ENCODE data around the gene ZNF524. TPM values are rescaled to one million over a fixed set of nuclear protein-coding genes. Genes with fewer than 3 reads are reported as not detected.

The ZNF524 gene
- total and polyA plus RNA-seq, 2 experiments from 2014 or later, result 17.8 to 18.2 TPM

DNA sequence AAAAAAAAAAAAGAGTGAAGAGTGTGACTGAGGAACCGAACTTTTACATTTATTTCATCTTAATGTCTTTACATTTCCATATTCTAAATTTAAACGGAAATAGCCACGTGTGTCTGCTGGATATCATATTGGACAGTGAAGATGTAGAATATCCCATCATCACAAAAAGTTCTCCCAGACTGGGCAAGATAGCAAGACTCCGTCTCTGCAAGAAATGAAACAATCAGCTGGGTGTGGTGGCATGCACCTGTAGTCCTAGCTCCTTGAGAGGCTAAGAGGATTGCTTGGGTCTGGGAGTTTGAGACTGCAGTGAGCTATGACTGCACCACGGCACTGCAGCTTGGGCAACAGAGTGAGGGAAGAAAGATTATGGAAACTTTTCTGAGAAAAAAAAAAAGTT is 23.3 kb upstream of the ZNF524 start:
- 90 to 94% methylated on average over 5 of the region's 5 CpGs for WGBS, 2 experiments (ENCODE audit: low coverage in 1 of 2, low lambda C conversion rate in 2 of 2, missing lambda C conversion rate in 2 of 2)

DNA sequence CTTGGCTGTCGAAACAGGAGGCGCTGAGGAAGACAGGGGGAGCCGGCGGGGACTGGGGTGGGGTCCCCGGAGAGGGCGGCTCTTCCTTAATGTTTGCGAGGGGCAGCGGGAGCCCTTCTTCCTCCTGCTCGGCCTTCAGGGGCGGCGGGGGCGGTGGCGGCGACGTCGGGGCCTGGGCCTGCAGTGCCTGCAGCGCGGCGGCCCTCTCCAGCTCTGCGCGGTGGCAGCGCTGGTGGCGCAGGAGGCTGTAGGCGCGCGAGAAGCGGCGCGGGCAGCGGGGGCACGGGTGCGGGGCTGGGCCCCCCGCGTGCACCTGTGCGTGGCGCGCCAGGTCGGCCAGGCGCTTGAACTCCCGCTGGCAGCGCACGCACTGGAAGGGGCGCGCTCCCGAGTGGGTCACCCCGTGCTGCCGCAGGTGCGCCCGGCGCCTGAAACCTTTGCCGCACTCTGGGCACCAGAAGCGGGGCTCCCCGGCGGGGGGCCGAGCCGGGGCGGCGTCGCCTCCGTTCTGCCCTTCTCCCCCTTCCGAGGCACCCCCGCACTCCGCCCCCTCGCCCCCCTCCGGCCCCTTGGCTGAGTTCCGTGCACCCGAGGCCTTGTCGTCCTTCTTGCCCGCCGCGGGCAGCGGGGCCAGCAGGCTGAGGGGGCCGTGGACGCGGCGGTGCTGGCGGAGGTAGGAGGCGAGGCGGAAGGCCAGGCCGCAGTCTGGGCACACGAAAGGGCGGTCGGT is 21.9 kb upstream of the ZNF524 start:
- no peaks in the 10 kb centered on the region for H3K9me3 ChIP-seq (ENCODE audit: low read depth)
- no peak overlapping the region for H3K4me2 ChIP-seq (ENCODE audit: unreplicated experiment)
- no peaks in the 10 kb centered on the region; the same call in 1 of the 2 replicates for H3K4me1 ChIP-seq (ENCODE audit: insufficient read depth)
- H3K4me3 ChIP-seq, result no peak overlapping the region
- no peak for DNase-seq
- H3K9ac ChIP-seq, result no peak overlapping the region
- TF ChIP-seq EZH2 (IDR thresholded peaks at IDR 0.05; ENCODE audit: insufficient read depth, poor library complexity, severe bottlenecking) (no peak), EZH2phosphoT487 (IDR thresholded peaks at IDR 0.05; ENCODE audit: insufficient read depth, low read depth) (no peak)
- H3K79me2 ChIP-seq (ENCODE audit: insufficient read depth), result peaks cover 19% of the 10 kb centered on the region
- no peak overlapping the region for H3K27ac ChIP-seq
- no peak overlapping the region for H2AFZ ChIP-seq
- H3K36me3 ChIP-seq (ENCODE audit: low read depth), result no peaks in the 10 kb centered on the region
- no peaks in the 10 kb centered on the region for H3K27me3 ChIP-seq (replicated peaks; ENCODE audit: insufficient read depth)
- in situ Hi-C loops (cut with MboI), result no loop called here
- H3F3A ChIP-seq (ENCODE audit: insufficient read depth), result peaks cover 9% of the 10 kb centered on the region
- H4K20me1 ChIP-seq (ENCODE audit: insufficient read depth), result no peaks in the 10 kb centered on the region
- 95 to 98% methylated on average over 34 to 83 of the region's 83 CpGs for WGBS, 2 experiments (ENCODE audit: low coverage in 1 of 2, low lambda C conversion rate in 2 of 2, missing lambda C conversion rate in 2 of 2)
- no peaks in the 10 kb centered on the region for H3K9me2 ChIP-seq (ENCODE audit: insufficient read depth)

More for the DNA sequence above, 23.3 kb upstream of the ZNF524 start:
- no peaks in the 10 kb centered on the region for H3K9me2 ChIP-seq (ENCODE audit: insufficient read depth)
- no peaks in the 10 kb centered on the region for H3K27me3 ChIP-seq (replicated peaks; ENCODE audit: insufficient read depth)
- no peak overlapping the region for H3K4me3 ChIP-seq
- H3F3A ChIP-seq (ENCODE audit: insufficient read depth), result peaks cover 5% of the 10 kb centered on the region
- H3K27ac ChIP-seq, result no peak overlapping the region
- H3K79me2 ChIP-seq (ENCODE audit: insufficient read depth), result peaks cover 19% of the 10 kb centered on the region
- H2AFZ ChIP-seq, result no peak overlapping the region
- H3K9me3 ChIP-seq (ENCODE audit: low read depth), result no peaks in the 10 kb centered on the region
- H3K36me3 ChIP-seq (ENCODE audit: low read depth), result no peaks in the 10 kb centered on the region
- DNase-seq, result no peak
- no peak overlapping the region for H3K4me2 ChIP-seq (ENCODE audit: unreplicated experiment)
- no peak overlapping the region for H3K9ac ChIP-seq
- H4K20me1 ChIP-seq (ENCODE audit: insufficient read depth), result no peaks in the 10 kb centered on the region
- TF ChIP-seq EZH2 (IDR thresholded peaks at IDR 0.05; ENCODE audit: insufficient read depth, poor library complexity, severe bottlenecking) (no peak), EZH2phosphoT487 (IDR thresholded peaks at IDR 0.05; ENCODE audit: insufficient read depth, low read depth) (no peak)
- in situ Hi-C loops (cut with MboI), result no loop called here
- no peaks in the 10 kb centered on the region; the same call in 1 of the 2 replicates for H3K4me1 ChIP-seq (ENCODE audit: insufficient read depth)

DNA sequence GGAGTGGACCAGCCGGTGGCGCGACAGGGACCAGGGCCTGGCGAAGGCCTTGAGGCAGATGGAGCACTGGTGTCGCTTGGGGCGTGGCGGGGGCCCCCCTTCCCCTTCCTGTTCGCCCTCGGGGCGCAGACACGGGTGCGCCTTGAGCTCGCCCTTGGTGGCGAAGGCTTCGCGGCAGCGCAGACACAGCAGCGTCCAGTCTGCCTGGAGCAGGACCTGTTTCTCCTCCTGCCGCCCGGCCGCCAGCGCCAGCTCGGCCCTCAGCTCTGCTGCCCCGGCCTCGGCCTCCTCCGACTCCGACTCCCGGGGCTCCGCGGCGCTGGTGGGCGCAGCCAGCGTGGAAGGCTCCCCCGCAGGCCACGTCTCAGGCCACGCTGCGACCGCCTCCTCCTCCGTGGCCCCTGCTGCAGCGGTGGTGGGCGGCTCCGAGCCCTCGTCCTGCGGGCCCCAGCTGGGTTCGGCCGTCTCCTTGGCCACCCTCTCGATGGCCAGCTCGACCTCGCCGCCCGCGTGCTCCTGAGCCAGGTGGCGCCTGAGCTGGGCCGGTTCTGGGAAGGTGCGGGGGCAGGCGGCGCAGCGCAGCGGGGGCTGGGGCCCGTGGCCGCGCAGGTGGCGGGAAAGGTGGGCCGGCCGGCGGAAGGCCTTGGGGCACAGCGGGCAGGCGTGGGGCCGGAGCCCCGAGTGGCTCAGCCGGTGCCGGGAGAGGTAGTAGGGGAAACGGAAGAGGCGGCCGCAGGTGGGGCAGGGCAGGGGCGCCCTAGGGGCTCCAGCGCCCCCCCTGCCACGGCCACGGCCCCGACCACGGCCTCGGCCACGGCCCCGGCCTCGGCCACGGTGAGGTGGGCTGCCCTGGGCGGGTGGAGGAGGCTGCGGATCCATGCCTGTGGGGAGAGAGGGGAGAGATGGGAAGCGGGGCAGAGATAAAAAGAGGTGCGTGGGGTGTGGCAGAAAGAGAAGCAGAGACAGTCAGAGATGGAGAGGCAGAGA is 21.0 kb upstream of the ZNF524 start:
- Histone ChIP-seq H3K9me2 (ENCODE audit: insufficient read depth) (no peaks in the 10 kb centered on the region), H3K9me3 (ENCODE audit: low read depth) (no peaks in the 10 kb centered on the region), H3F3A (ENCODE audit: insufficient read depth) (peaks cover 9% of the 10 kb centered on the region), H4K20me1 (ENCODE audit: insufficient read depth) (no peaks in the 10 kb centered on the region), H2AFZ (no peak overlapping the region), H3K4me1 (ENCODE audit: insufficient read depth) (no peaks in the 10 kb centered on the region; the same call in 1 of the 2 replicates), H3K36me3 (ENCODE audit: low read depth) (no peaks in the 10 kb centered on the region), H3K4me2 (ENCODE audit: unreplicated experiment) (peak overlapping the region; percentile 99), H3K27me3 (replicated peaks; ENCODE audit: insufficient read depth) (no peaks in the 10 kb centered on the region), H3K27ac (no peak overlapping the region), H3K9ac (peak overlapping the region; percentile 86), H3K4me3 (peak overlapping the region; percentile 82), H3K79me2 (ENCODE audit: insufficient read depth) (peaks cover 19% of the 10 kb centered on the region)
- TF ChIP-seq EZH2phosphoT487 (IDR thresholded peaks at IDR 0.05; ENCODE audit: insufficient read depth, low read depth) (no peak), EZH2 (IDR thresholded peaks at IDR 0.05; ENCODE audit: insufficient read depth, poor library complexity, severe bottlenecking) (no peak)
- WGBS, 2 experiments (ENCODE audit: low coverage in 1 of 2, low lambda C conversion rate in 2 of 2, missing lambda C conversion rate in 2 of 2), result 94 to 96% methylated on average over 27 to 90 of the region's 90 CpGs
- DNase-seq, result no peak
- in situ Hi-C loops (cut with MboI), result no loop called here

All from GM23248 (cell line).